GM12873 (cell line): ENCODE measurements around the gene GPR82.

Experiments
- CTCF ChIP-seq: IDR thresholded peaks from 2 replicates; pipeline ENCODE4 v1.5.1; 2012; ENCODE audit warnings: low read depth, mild to moderate bottlenecking, moderate library complexity, low read length, control low read depth; ENCODE audit not compliant: insufficient read depth; ENCODE audit errors: missing control alignments

GPR82 gene

GRCh38 chrX:41689711-41690110 lies 34.3 kb upstream of the GPR82 start:
- no peak for TF ChIP-seq CTCF

GRCh38 chrX:41692162-41692749 lies 31.7 kb upstream of the GPR82 start:
- no peak for TF ChIP-seq CTCF

GRCh38 chrX:41693024-41693423 lies 31.0 kb upstream of the GPR82 start:
- no peak for TF ChIP-seq CTCF

GRCh38 chrX:41695426-41695825 lies 28.6 kb upstream of the GPR82 start:
- TF ChIP-seq CTCF = no peak

GRCh38 chrX:41703574-41704029 lies 20.4 kb upstream of the GPR82 start:
- no peak for TF ChIP-seq CTCF

- no peak for TF ChIP-seq CTCF
These were observed 18.9 kb upstream of the GPR82 start for GRCh38 chrX:41705042-41705441.

GRCh38 chrX:41705680-41706374 lies 18.2 kb upstream of the GPR82 start:
- no peak for TF ChIP-seq CTCF
